ENCODE measurements around the gene ARHGDIA. TPM values are rescaled to one million over a fixed set of nuclear protein-coding genes. Genes with fewer than 3 reads are reported as not detected.
A peak's percentile ranks its signal among the peaks of the same experiment; 100 is the strongest.

ARHGDIA gene
- total RNA-seq, 4 donors from 2014 or later: 189 to 480 (median 323) TPM

- no peaks in the 10 kb centered on the region for H3K27me3 ChIP-seq
- H3K27ac ChIP-seq: peak overlapping the region; percentile 96 to 97 (median 97)
- no peaks in the 10 kb centered on the region for H3K9me3 ChIP-seq
- TF ChIP-seq CTCF (IDR thresholded peaks at IDR 0.05): peak in 3 of 5 experiments; percentile 5 to 50 (median 6)
- peak; percentile 97 for TF ChIP-seq POLR2A (IDR thresholded peaks at IDR 0.05)
- no peak for TF ChIP-seq EP300 (IDR thresholded peaks at IDR 0.05; ENCODE audit: low read depth)
- TF ChIP-seq POLR2AphosphoS5 (IDR thresholded peaks at IDR 0.05): peak; percentile 99
- no peaks in the 10 kb centered on the region for H3K36me3 ChIP-seq
- in situ Hi-C loops (cut with MboI; ENCODE audit: low pct_ligation_motif_present in 1 of 4, low pct_unique_long_range_greater_than_20kb in 1 of 4, low sequenced_read_pairs in 3 of 4) (no loop called here), intact Hi-C loops (cut with DNase I; ENCODE audit: low total_unique reads) (no loop called here)
- peaks cover 23 to 80% (median 52%) of the 10 kb centered on the region in 4 donors for H3K4me1 ChIP-seq
- WGBS, 2 donors (ENCODE audit: low coverage in 1 of 2): 0% methylated on average over 68 of the region's 74 CpGs; no CpG with 5 or more reads in 1 of the 2 donors
- DNase-seq: peak; percentile 99
- peak overlapping the region; percentile 72 to 81 (median 78) for H3K4me3 ChIP-seq
These were observed 10.2 kb downstream of the ARHGDIA start for GRCh38 chr17:81860756-81861568.

- intact Hi-C loops (cut with DNase I; ENCODE audit: low total_unique reads): no loop called here
These were observed 11.0 kb downstream of the ARHGDIA start, which contains the start of gene P4HB for GRCh38 chr17:81859906-81860755. P4HB (minus strand) TSS chr17:81860535; CDS start chr17:81860471, 64 bp downstream.

GRCh38 chr17:81858967-81859905 is 11.9 kb downstream of the ARHGDIA start:
- Histone ChIP-seq H3K27me3 (no peaks in the 10 kb centered on the region), H3K4me1 (peaks cover 18 to 72% (median 42%) of the 10 kb centered on the region in 4 donors), H3K9me3 (no peaks in the 10 kb centered on the region), H3K4me3 (peak overlapping the region; percentile 80 to 96 (median 92)), H3K36me3 (peaks cover 0 to 12% (median 4%) of the 10 kb centered on the region in 4 donors), H3K27ac (peak overlapping the region; percentile 92 to 99 (median 98))
- intact Hi-C loops (cut with DNase I; ENCODE audit: low total_unique reads): no loop called here
- 53% methylated on average over 23 of the region's 23 CpGs; no CpG with 5 or more reads in 1 of the 2 donors for WGBS, 2 donors (ENCODE audit: low coverage in 1 of 2)
- TF ChIP-seq EP300 (IDR thresholded peaks at IDR 0.05; ENCODE audit: low read depth): no peak
- TF ChIP-seq POLR2AphosphoS5 (IDR thresholded peaks at IDR 0.05): no peak
- TF ChIP-seq POLR2A (IDR thresholded peaks at IDR 0.05): no peak
- no peak for TF ChIP-seq CTCF (IDR thresholded peaks at IDR 0.05)
- in situ Hi-C loops (cut with MboI; ENCODE audit: low pct_ligation_motif_present in 1 of 4, low pct_unique_long_range_greater_than_20kb in 1 of 4, low sequenced_read_pairs in 3 of 4): no loop called here
- DNase-seq: no peak

More at GRCh38 chr17:81859906-81860755, 11.0 kb downstream of the ARHGDIA start, which contains the start of gene P4HB:
- Histone ChIP-seq H3K27ac (peak within 1 kb of the TSS; percentile 97 to 99 (median 98)), H3K4me1 (peaks cover 19 to 79% (median 45%) of the 10 kb centered on the region in 4 donors), H3K36me3 (peaks cover 0 to 4% (median under 1%) of the 10 kb centered on the region in 4 donors), H3K9me3 (no peaks in the 10 kb centered on the region), H3K4me3 (peak within 1 kb of the TSS; percentile 80 to 96 (median 92)), H3K27me3 (no peaks in the 10 kb centered on the region)
- DNase-seq: peak; percentile 33
- TF ChIP-seq POLR2A (IDR thresholded peaks at IDR 0.05): peak; percentile 76
- TF ChIP-seq CTCF (IDR thresholded peaks at IDR 0.05): no peak
- TF ChIP-seq POLR2AphosphoS5 (IDR thresholded peaks at IDR 0.05): peak; percentile 73 to 95 (median 94)
- WGBS, 2 donors (ENCODE audit: low coverage in 1 of 2): 0% methylated on average over 14 to 50 of the region's 95 CpGs
- in situ Hi-C loops (cut with MboI; ENCODE audit: low pct_ligation_motif_present in 1 of 4, low pct_unique_long_range_greater_than_20kb in 1 of 4, low sequenced_read_pairs in 3 of 4): no loop called here
